ENCODE measurements around the gene CMIP.
A peak's percentile ranks its signal among the peaks of the same experiment; 100 is the strongest.

The CMIP gene

GRCh38 chr16:81744385-81744784 lies 299.8 kb downstream of the CMIP start:
- no peak overlapping the region for H3K4me3 ChIP-seq (ENCODE audit: low read depth, low read length)
- no peak for TF ChIP-seq CTCF (IDR thresholded peaks at IDR 0.05; ENCODE audit: insufficient read depth, low read depth, low read length, missing control alignments)
- no peak for DNase-seq (ENCODE audit: low read depth)

- no peak for DNase-seq (ENCODE audit: low read depth)
- no peak for TF ChIP-seq CTCF (IDR thresholded peaks at IDR 0.05; ENCODE audit: insufficient read depth, low read depth, low read length, missing control alignments)
- H3K4me3 ChIP-seq (ENCODE audit: low read depth, low read length), result no peak overlapping the region
These were observed 300.3 kb downstream of the CMIP start for GRCh38 chr16:81744911-81745310.

- H3K4me3 ChIP-seq (ENCODE audit: low read depth, low read length), result peak overlapping the region; percentile 70
- no peak for TF ChIP-seq CTCF (IDR thresholded peaks at IDR 0.05; ENCODE audit: insufficient read depth, low read depth, low read length, missing control alignments)
- peak; percentile 84 for DNase-seq (ENCODE audit: low read depth)
These were observed 301.3 kb downstream of the CMIP start for GRCh38 chr16:81745704-81746558.

- DNase-seq (ENCODE audit: low read depth), result no peak
- TF ChIP-seq CTCF (IDR thresholded peaks at IDR 0.05; ENCODE audit: insufficient read depth, low read depth, low read length, missing control alignments), result no peak
- H3K4me3 ChIP-seq (ENCODE audit: low read depth, low read length), result peak overlapping the region; percentile 70
These were observed 302.0 kb downstream of the CMIP start for GRCh38 chr16:81746566-81746965.

GRCh38 chr16:81748476-81749198 lies 304.0 kb downstream of the CMIP start:
- no peak for TF ChIP-seq CTCF (IDR thresholded peaks at IDR 0.05; ENCODE audit: insufficient read depth, low read depth, low read length, missing control alignments)
- H3K4me3 ChIP-seq (ENCODE audit: low read depth, low read length), result no peak overlapping the region
- DNase-seq (ENCODE audit: low read depth), result peak; percentile 58

GRCh38 chr16:81752225-81752875 lies 307.7 kb downstream of the CMIP start:
- no peak for TF ChIP-seq CTCF (IDR thresholded peaks at IDR 0.05; ENCODE audit: insufficient read depth, low read depth, low read length, missing control alignments)
- H3K4me3 ChIP-seq (ENCODE audit: low read depth, low read length), result peak overlapping the region; percentile 53
- DNase-seq (ENCODE audit: low read depth), result peak; percentile 93

Measured in GM12865 (cell line).